CD4-positive, alpha-beta T cell treated with Interleukin-10 for 1 hour (primary cell): ENCODE measurements around the gene NOTCH2.
A peak's percentile ranks its signal among the peaks of the same experiment; 100 is the strongest.

Experiments
- DNase-seq: peaks from one replicate; pipeline ENCODE4 v3.0.0-alpha.2; 2020

The NOTCH2 gene

DNA sequence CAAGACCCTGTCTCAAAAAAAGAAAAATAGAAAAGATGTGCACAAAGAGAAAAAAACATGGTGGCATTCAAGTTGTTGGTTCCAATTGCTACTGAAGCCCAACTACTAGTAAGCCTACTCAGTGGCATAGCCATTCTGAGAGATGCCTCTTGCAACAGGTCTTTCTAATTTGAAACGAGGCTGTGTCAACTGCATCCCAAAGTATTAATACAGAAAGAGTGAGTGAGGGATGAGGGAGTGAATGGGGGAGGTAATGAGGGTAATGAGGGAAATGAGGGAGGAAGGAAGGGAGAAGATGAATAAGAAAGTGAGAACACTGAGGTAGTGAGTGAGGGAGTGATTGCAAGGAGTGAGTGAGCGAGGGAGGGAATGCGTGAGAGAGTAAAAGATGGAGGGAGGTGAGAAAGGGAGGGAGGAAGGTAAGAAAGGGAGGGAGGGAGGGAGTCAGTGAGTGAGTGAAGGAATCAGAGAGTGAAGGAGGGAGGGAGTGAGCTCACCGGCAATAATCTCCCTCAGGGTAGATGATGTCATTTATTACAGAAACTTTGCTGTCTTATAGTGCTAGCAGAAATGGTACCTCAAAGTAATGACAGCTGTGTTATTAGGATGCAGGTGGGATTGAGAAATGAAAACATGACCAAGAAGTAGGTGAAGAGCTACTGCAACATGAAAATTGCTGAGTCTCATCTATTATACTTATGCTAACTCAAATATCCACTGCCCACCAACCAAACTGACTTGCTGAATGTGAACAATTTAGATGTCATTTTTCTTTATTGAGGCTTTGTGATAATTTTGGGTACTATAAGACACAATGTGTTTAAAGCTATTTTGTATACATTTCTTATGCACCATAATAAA is 97.5 kb downstream of the NOTCH2 start:
- no peak for DNase-seq

DNA sequence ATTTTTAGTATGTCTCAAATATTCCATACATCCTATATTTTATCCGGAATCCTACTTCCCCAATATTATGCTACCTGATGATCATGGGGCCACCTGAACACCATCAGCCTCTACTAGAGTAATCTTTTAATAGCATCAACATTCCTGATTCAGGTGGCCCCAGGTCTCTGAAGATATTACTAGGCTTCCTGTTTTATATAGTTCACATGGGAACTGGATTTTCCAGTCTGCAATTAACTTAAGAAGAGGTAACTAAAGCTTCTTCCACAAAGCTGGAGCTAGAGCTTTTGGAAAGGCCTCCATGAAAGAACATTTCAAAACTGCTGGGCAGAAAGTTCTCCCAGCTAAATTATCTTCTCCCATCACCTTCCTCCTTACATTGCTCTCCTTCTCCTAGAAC is 100.9 kb downstream of the NOTCH2 start:
- no peak for DNase-seq

DNA sequence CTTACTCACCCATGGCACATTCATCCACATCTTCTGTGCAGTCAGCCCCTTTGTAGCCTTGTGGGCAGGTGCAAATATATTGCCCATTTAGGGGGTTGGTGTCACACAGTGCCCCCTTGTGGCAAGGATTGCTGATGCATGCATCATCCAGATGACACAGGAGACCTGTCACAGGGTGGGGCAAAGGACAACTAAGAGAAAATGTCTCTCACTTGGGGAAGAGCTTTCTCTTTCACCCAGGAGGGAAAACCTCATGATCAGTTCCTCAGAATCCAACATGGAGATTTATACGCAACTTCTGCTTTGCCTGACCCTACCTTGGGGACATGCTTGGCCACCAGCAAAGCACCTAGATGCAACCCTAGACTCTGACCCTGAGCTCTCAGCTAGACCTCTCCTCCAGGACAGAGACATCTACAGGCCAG is 101.4 kb downstream of the NOTCH2 start:
- peak; percentile 75 for DNase-seq

- DNase-seq: no peak
These were observed 102.8 kb downstream of the NOTCH2 start for GRCh38 chr1:119966681-119967080.

DNA sequence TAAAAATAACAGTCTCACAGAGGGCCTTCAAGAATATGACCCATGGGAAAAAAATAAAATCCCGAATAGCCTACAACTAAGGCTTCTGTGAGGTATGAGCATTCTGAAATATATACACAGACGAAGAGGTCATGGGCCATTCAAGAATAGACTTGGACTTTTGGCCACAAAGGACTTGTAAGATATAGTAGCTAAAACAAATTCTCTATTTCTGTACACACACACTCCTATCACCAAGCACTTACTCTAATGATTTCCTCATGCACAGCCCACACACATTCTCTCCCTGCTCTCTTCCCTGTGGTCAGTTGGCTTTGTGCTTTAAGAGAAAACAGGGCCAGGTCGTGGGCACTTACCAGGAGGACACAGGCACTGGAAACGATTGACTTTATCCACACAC is 103.4 kb downstream of the NOTCH2 start:
- no peak for DNase-seq

DNA sequence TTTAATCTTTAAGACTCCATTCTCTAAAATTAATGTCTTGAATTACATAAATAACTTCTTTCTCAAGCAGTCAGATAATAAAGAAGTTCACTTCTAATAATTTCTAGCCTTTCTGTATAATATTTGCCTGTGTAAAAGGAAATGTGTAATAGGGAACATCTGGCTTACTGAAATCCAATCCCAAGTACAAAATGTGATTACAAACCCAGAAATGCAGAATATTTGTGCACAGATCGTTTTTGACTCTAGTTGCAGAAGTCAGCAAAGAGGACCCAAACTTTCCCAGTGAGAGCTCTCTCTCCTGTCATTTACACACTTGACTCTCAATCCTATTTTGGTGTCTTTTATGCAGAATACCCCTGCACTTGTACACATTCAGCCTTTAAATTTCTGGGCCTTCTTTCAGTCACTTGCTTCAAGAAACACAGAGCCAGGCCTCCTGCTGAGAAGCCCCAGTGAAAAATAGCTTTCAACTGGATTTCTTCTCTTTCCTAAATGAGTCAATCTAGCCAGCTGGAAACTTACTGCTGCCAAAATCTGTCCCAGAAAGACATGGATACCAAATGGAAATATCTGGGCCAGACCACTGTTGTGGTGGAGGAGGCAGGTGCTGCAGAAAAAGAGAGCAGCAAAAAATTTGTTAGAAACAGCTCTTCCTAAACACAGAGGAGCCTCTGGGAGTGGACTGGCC is 104.6 kb downstream of the NOTCH2 start:
- DNase-seq: no peak

GRCh38 chr1:119962296-119962968 is 107.0 kb downstream of the NOTCH2 start:
- no peak for DNase-seq

DNA sequence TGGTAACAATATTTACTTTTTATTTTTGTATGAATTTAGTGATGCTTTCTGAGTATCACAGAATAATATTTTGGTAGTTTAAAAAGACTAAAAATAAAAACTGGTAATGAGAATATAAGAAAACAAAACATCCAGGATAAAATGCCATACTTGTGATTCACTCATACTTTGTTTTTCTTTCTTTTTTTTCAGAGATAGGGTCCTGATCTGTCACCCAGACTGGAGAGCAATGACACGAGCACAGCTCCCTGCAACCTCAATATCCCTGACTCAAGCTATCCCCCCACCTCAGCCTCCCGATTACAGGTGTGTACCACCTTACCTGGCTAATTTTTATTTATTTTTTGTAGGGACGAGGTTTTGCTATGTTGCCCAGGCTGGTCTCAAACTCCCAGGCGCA is 109.0 kb downstream of the NOTCH2 start:
- no peak for DNase-seq

DNA sequence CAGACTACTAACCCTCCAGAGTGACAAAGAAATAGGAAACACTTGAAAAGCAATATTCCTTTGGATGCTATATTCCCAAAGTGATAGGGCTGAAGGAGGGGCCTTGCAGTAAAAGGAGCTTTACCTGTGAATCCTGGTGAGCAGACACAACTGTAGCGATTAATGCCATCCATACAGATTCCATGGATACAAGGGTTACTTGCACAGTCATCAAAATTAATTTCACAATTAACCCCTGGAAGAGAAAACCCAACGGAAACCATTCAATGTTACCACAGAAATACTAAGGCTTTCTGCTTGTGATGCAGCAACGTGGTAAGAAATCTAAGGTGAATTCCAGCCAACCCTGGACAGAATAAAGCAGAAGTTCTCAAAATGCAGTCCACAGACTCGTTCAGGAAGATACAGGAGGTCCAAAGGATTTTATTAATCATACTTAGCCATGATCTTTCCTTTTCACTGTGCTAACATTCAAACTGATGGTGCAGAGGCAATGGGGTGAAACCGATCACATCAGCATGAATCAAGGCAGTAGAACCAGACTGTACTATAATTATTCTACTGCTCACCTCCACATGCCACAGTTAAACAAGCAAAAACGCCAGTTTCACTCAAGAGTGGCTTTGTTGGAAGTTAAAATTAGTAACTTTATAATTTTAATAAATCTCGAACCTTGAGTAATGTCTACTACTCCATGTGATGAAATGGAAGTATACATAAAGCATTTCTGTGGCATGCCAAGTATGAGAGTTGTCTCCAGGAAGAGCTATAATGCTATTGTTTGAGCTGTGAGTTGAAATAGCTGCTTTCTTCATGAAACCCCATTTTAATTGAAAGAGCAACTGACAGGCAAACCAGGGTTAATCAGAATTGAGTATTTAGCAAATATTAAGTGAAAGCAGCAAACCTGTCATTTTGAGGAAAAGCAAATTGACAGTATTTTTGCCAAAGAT is 109.9 kb downstream of the NOTCH2 start:
- DNase-seq: no peak

DNA sequence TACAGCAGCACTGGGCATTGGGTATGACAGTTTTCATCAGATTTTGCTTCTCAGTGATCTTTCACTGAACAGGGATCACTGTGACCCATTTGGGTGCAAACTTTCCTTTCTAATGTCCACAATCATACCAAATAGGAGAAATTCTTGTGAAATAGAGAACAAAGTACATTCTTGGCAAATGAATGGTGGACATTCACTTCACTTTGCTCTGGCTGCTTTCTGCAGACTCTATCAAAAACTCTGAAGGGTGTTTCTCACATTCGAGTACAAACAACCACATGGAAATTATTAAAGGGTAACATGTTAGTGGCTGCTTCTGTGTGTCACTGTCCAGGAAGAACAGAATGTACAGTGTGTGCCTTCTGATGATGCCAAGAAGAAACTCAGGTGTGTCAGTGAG is 111.2 kb downstream of the NOTCH2 start:
- no peak for DNase-seq

GRCh38 chr1:119956306-119956705 is 113.2 kb downstream of the NOTCH2 start:
- no peak for DNase-seq

- DNase-seq: no peak
These were observed 114.7 kb downstream of the NOTCH2 start for GRCh38 chr1:119954476-119955422.

DNA sequence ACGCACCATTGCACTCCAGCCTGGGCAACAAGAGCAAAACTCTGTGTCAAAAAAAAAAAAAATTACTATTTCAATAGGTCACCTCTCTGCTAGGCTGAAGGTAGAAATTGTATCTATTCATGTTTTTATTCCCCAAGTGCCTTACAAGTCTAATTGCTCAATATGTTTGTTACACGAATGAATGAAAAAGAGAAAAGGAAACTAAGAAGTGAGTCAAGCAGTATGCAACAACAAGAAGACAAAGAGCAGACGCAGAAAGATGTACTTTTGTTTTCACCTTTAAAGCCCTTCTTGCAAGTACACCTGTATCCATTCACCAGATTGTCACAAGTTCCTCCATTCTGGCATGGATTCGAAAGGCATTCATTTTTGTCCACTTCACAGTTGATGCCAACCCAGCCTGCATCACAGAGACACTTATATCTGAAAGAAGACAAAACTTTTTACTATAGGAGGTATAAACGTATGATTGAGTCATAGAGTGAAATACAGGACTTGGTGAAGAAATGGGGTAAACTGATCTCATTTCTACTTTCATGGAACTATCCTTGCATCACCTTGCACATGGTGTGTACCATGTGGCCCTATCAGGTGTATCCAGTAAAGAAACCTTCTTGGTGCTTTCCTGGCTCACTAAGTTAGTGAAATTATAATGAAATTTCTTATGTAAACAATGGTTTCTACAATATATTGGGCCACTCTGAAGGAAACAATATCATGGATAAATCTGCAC is 116.0 kb downstream of the NOTCH2 start:
- DNase-seq: no peak

DNA sequence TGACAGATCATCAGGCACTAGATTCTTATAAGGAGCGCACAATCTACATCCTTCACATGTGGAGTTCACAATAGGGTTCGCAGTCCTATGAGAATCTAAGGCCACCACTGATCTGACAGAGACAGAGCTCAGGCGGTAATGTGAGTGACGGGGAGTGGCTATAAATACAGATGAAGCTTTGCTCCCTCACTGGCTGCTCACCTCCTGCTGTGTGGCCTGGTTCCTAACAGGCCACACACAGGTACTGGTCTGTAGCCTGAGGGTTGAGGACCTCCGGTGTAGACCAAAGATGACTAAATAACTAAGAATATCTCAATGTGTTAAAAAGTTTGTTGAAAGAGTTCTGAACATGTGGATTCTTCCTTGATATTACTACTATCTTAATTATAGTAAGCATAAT is 117.0 kb downstream of the NOTCH2 start:
- DNase-seq: no peak

- DNase-seq: peak; percentile 65
These were observed 120.9 kb downstream of the NOTCH2 start for GRCh38 chr1:119948342-119949214.

DNA sequence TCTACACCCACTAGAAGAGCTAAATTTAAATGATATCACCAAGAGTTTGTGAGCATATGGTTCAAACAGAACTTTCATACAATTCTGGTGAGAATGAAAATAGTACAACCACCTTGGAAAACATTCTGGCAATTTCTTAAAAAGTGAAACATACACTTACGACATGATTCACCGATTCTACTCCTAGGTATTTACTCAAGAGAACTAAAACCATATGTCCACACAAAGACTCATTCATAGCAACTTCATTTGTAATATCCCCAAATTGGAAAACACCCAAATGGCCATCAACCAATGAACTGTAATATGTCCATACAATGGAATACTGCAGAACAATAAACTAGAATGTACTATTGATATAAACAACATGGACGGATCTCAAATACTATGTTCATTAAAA is 122.0 kb downstream of the NOTCH2 start:
- no peak for DNase-seq

DNA sequence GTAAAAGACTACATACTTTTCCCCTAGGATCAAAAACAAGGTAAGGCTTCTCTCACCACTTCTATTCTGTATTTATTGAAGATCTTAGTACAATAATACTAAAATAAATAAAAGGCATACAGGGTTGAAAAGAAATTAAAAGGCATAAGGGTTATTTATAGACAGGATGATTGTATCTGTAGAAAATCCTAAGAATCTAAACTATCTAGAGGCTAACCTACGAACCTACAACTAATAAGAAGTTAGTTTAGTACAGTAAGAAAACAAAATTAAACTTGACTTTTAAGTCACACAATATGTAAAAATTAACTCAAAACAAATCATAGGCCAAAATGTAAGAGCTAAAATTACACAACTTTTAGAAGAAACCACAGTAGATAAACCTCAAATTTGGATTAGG is 122.7 kb downstream of the NOTCH2 start:
- DNase-seq: no peak

GRCh38 chr1:119943216-119943615 is 126.2 kb downstream of the NOTCH2 start:
- no peak for DNase-seq

DNA sequence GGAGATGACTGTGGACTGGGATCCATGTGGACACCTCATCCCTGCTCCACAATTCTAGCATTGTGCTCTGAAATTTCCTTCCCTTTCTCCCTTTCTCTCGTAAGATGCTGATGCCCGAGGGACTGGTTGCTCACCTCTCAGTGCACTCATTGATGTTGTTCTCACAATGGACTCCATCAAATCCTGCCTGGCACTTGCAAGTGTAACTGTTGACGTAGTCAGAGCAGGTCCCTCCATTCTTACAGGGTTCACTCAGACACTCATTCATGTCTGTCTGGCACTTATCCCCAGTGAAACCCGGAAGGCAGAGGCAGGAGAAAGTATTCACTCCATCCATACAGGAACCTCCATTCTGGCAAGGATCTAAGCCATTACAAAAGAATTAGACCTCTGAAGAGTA is 128.1 kb downstream of the NOTCH2 start:
- DNase-seq: no peak

- DNase-seq: no peak
These were observed 128.8 kb downstream of the NOTCH2 start for GRCh38 chr1:119940697-119941096.
